ENCODE data around the gene FAM168A.

FAM168A gene

GRCh38 chr11:73597956-73598718 lies at the start of gene FAM168A:
Gene FAM168A (minus strand): TSS chr11:73598112. CDS start chr11:73468474, 129,638 bp downstream.
- peak; percentile 99 for DNase-seq

DNA sequence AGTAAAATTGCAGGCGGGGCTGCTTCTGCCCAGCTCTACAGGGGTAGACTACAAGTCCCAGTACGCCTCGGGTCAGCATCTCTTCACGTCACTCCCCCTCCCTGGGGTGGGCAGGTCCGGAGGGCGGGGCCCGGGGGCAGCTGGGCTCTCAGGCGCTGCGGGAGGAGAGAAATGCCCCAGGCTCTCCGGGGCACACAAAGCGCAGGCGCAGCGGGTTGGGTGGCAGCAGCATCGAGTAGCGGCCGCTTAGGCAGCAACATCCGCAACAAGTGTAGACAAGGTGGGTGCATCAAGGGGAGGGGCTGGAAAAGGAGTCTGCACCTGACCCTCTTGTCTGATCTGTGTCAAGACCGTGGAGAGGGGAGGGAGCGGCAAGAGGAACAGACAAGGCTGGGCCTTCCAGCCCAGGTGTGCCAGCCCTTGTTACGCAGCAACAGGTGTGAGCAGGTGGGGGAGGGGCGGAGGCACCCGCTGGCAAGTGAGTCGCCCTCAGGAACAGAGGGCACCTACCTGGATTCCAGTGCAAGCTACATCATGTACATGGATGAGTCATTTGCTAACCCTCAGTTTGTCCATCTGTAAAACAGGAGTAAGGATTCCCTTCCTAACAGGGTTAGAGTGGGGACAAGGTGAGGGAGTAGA lies 49.7 kb upstream of the FAM168A start:
- peak; percentile 92 for DNase-seq

DNA sequence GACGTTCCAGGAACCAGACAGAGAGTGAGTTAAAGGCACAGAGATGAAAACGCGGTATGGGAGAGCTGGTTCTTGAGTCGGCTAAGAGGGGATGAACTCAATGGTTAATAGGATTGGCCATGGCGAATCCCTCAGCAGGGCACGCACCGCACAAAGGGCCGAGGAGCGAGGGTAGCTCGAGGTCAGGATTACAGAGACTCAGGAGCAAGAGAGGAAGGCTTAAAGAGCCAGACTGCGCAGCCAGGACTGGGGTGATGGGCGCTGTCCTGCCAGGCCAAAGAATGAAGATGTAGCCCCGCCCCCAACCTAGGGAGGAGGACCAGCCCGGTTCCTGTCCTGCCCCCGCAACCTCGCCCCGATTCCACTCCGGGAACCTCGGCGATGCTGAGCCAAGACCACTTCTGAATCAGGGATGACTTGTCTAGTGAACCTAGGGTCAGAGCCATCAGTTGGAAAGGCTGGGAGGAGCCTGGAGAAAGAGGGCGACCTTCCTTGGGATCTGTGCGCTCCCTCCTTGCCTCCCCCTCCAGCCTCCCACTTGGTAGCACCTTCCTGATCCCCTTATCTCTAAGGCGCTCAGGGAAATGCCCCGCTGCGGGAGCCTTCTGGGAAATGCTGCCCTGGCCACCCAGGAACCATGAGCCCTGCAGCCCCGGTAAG lies 48.2 kb upstream of the FAM168A start, which contains the start of gene PLEKHB1:
Gene PLEKHB1 (plus strand): TSS at position 610 of the 660 bp plus-strand sequence. CDS start 28 bp downstream, at position 638.
- DNase-seq = peak; percentile 64

GRCh38 chr11:73645121-73645969 lies 47.4 kb upstream of the FAM168A start:
- DNase-seq = no peak

- DNase-seq = no peak
Measured at GRCh38 chr11:73641668-73642067, 43.8 kb upstream of the FAM168A start.

GRCh38 chr11:73640592-73640991 lies 42.7 kb upstream of the FAM168A start:
- DNase-seq = no peak

GRCh38 chr11:73637012-73637411 lies 39.1 kb upstream of the FAM168A start:
- DNase-seq = no peak

- no peak for DNase-seq
Measured at GRCh38 chr11:73636249-73636648, 38.3 kb upstream of the FAM168A start.

DNA sequence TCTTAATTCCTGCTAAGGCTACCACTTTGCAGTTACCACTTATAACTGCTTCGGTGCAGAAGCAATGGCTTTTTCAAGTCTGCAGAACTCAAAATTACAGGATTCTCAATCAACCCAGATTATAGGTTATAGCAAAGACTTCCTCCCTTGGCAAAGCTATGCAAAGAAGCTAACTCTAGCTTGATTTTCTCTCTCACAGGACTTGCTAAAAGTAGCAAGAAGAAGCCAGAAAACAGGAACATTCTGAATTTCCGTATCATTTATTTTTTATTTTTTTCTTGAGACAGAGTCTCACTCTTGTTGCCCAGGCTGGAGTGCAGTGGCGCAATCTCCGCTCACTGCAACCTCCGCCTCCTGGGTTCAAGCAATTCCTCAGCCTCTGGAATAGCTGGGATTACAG lies 37.8 kb upstream of the FAM168A start:
- no peak for DNase-seq

DNA sequence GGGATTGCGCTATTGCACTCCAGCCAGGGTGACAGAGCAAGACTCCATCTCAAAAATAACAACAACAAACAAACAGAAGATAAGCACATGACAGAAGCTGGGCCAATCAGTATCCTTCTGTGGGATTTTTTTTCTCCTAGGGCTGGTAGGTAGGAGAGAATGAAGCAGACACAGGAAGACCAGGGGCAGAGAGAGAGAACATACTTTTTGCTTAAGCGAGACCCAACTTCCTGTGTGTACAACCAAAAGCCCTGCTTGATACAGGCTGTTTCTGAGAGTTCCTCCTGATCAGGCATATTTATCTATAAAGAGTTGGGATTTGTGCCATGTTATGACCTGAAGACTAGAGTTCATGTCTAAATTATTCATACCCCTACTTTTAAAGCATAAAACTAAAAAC lies 36.1 kb upstream of the FAM168A start:
- no peak for DNase-seq

GRCh38 chr11:73632996-73633395 lies 35.1 kb upstream of the FAM168A start:
- no peak for DNase-seq

DNA sequence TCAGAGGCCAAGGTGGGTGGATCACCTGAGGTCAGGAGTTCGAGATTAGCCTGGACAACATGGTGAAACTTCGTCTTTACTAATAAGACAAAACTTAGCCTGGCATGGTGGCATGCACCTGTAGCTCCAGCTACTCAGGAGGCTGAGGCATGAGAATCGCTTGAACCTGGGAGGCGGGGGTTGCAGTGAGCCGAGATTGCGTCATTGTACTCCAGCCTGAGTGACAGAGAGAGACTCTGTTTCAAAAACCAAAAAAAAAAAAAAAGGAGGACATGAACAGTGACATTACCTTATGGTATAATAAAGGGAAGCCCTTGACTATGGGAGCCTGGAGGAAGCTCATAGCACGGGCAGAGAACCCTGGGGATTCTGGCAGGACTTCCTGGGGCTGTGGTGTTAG lies 32.0 kb upstream of the FAM168A start:
- no peak for DNase-seq

- peak; percentile 90 for DNase-seq
Measured at GRCh38 chr11:73625696-73626318, 27.9 kb upstream of the FAM168A start.

DNA sequence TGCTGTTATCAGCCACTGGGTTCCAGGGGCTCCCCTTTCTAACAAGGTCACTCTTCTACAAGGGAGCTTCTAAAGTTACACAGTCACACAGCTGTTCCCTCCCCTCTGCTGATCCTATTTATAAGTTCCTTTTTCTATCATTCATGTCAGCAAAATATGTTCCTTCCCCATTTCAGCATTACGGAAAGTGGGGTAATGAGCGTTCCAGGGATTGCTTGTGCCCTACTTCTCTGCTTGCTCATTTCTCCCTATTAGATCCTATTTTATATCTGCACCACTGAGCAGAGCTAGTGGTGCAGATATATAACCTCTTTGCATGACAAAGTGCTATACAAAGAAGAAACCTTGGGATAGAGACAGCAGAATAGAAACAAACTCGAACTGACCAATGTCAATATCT lies 25.8 kb upstream of the FAM168A start:
- DNase-seq = peak; percentile 58

- no peak for DNase-seq
Measured at GRCh38 chr11:73622926-73623593, 25.1 kb upstream of the FAM168A start.

- no peak for DNase-seq
Measured at GRCh38 chr11:73614591-73614990, 16.7 kb upstream of the FAM168A start.

- DNase-seq = no peak
Measured at GRCh38 chr11:73612601-73613140, 14.8 kb upstream of the FAM168A start.

- no peak for DNase-seq
Measured at GRCh38 chr11:73598719-73599379, 937 bp upstream of the FAM168A start.

DNA sequence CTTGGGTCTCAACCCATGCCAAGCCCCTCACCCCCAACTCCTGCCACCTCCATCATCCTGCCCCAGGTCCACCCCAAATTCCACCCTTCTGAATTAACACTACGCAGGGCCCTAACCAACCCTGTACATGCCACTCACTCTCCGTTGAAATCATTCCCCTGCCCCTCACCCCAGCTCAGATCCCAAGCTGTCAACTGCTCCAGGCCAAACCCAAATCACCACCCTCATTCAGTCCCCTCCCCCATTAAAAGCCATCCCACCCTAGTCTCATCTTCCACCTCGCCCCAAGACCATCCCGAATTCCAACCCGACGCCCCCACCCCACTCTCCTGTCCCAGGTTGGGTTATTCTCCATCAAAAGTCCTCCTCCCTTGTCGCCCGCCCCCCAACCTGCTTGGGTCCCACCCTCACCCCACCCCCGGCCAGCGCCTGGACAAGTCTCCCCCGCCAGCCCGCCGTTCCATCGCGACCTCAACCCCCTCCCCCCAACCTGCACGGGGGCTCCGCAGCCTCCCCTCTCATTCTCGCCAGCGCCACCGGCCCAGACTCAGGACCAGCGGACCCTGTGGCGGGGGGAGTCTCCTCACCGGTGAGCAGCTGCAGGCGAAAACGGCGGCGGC lies 466 bp downstream of the FAM168A start:
- DNase-seq = peak; percentile 44

- no peak for DNase-seq
Measured at GRCh38 chr11:73596547-73596946, 1.4 kb downstream of the FAM168A start.
